Coronary artery (tissue), 2 donors: ENCODE data around the gene RAD23A.

Experiments used
- DNase-seq: peaks from one replicate; pipeline ENCODE4 v3.0.0-alpha.2; 2017; ENCODE audit warnings: low spot score
- H3K27ac ChIP-seq, 2 donors: fragments of 200-600 bp; sonication (generic); one replicate each; pipeline ENCODE4 v1.5.1; 2016 to 2019
- H3K4me3 ChIP-seq: fragments of 200-600 bp; sonication (generic); 2 replicates; pipeline ENCODE4 v1.5.1; 2016; ENCODE audit warnings: mild to moderate bottlenecking, moderate library complexity
- TF ChIP-seq, protein P1 (sequence below): fragments of 200-600 bp; sonication (generic); IDR thresholded peaks from one replicate; pipeline ENCODE4 v1.5.1; 2019; ENCODE audit warnings: antibody characterized with exemption

RAD23A gene

DNA sequence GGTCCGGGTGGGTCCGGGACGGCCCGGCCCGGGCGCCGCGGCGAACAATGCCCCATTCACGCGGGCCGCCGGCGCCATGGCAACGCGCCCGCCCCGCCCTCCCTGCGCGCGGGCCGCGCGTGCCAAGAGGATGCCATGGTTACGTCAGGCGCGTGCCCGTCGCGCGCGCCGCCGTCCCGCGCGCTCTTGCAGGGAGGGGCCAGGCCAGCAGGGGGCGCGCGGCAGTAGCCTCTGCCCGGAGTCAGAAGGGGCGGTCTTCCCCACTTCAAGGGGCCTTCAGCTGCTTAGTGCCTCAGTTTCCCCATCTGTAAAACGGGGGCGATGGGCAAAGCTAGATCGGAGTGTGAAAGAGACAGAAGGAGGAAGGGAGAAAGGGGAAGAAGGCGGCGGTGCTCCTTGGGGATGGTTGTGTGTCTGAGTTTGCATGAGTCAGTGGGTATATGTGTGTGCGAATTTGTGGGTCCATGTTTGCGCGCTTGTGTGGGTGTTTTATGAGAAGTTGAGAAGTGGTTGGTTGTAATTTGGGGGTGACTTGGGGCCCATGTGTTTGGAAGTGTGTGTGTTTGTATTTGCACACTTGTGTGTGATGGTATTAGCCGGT lies 38.0 kb downstream of the RAD23A start:
- H3K4me3 ChIP-seq: peak overlapping the region; percentile 64
- TF ChIP-seq, protein P1, sequence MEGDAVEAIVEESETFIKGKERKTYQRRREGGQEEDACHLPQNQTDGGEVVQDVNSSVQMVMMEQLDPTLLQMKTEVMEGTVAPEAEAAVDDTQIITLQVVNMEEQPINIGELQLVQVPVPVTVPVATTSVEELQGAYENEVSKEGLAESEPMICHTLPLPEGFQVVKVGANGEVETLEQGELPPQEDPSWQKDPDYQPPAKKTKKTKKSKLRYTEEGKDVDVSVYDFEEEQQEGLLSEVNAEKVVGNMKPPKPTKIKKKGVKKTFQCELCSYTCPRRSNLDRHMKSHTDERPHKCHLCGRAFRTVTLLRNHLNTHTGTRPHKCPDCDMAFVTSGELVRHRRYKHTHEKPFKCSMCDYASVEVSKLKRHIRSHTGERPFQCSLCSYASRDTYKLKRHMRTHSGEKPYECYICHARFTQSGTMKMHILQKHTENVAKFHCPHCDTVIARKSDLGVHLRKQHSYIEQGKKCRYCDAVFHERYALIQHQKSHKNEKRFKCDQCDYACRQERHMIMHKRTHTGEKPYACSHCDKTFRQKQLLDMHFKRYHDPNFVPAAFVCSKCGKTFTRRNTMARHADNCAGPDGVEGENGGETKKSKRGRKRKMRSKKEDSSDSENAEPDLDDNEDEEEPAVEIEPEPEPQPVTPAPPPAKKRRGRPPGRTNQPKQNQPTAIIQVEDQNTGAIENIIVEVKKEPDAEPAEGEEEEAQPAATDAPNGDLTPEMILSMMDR: peak; percentile 90
- no peak overlapping the region for H3K27ac ChIP-seq
- DNase-seq: peak; percentile 87

DNA sequence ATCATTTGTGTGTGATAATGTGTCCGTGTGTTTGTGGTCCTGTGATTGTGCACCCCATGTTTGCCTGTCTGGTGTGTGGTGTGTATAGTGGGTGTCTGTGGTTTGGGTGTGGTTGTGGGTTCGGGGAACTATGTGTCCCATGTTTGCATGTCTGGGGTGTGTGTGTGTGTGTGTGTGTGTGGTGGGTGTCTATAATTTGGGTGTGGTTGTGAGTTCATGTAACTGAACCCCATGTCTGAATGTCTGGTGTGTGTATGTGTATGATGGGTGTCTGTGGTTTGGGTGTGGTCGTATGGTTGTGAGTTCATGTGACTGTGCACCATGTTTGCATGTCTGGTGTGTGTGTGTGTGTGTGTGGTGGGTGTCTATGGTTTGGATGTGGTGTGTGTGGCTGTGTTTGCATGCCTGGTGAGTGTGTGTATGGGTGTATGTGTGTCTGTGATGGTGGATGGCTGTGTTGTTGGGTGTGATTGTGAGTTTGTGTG lies 38.5 kb downstream of the RAD23A start:
- TF ChIP-seq, protein P1: no peak
- Histone ChIP-seq H3K27ac (no peak overlapping the region), H3K4me3 (no peak overlapping the region)
- DNase-seq: no peak

DNA sequence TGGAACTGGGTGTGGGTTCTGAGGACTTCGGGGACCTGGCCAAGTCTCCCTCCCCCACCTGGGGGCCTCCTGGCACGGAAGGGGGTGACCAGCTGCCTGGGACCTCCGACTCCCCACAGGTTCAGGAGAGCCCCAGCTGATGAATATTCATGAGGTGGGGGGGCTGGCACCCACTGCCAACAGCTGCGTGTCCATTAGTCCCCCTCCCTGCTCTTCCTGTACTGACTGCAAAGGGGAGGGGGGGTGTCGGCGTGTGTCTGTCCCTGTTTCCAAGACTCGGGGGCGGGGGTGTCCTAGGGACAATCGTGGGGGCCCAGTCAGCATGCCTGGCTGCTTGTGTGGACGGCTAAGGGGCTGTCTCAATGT lies 39.0 kb downstream of the RAD23A start:
- Histone ChIP-seq H3K27ac (peak overlapping the region in 1 of 2 donors; percentile 16), H3K4me3 (no peak overlapping the region)
- DNase-seq: no peak
- TF ChIP-seq, protein P1: no peak

DNA sequence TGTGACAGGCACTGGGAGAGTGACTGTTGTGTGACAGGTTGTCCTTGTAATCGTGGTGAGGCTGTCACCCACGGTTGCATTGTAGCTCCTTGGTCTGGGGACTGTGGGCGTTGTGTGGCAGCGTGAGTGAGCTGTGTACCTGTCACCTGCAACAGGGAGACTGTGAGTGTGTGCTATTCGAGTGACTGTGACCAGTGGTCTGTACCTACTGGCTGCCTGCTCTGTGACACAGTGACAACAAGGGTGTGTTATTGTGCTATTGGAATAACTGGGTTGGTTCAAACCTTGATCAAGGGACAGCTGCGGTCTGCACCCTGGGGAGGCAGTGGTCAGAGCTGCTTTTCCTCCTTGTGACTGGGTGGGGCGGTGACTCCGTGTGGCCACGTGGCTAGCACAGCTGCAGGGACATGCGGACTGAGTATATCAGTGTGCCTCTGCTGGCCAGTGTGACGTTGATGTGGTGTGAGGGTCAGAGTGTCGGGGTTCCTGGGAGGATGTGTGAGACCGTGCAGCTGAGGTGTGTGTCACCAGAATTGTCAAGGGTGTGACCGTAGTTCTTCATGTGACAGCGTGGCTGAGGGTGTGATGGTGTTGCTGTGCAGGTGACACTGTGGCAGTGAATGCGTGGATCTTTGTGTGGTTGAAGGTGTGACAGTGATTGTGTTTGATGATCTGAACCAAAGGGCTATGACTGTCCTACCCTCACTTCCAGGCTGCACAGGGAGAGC lies 39.6 kb downstream of the RAD23A start:
- TF ChIP-seq, protein P1: no peak
- DNase-seq: no peak
- H3K27ac ChIP-seq: peak overlapping the region in 1 of 2 donors; percentile 16
- no peak overlapping the region for H3K4me3 ChIP-seq

DNA sequence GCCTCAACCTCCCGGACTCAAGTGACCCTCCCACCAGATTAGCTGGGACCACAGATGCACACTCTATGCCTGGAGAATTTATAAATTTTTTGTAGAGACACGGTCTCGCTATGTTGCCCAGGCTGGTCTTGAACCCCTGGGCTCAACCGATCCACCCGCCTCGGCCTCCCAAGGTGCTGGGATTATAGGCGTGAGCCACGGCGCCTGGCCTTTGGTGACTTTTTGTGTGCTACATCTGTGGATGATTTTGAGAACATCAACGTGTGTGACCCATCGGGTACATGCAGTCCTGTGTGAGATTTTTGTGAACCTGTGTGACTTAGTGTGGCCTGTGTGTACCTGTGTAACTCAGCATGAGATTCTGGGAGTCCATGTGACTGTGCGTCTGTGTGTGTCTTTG lies 41.1 kb downstream of the RAD23A start:
- DNase-seq: no peak
- Histone ChIP-seq H3K4me3 (no peak overlapping the region), H3K27ac (no peak overlapping the region)
- TF ChIP-seq, protein P1: no peak

DNA sequence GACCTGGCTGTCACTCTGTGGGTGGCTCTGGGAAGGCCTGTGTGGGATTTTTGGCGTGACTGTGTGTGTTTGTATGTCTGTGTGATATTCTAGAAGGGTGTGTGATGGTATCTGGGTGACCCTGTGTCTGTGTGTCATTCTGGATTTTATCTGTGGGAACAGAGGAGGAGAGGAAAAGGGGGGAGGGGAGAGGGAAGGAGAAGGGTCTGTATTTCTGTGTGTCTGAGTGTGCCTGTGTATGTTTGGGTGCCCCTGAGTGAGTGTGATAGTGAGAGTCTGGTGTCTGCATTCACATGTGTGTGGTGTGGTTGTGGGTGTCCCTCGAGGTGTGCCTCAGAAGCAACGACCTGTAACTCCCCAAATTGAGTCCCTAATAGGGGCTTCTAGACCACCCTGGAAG lies 41.5 kb downstream of the RAD23A start:
- H3K4me3 ChIP-seq: no peak overlapping the region
- H3K27ac ChIP-seq: no peak overlapping the region
- no peak for DNase-seq
- TF ChIP-seq, protein P1: no peak

DNA sequence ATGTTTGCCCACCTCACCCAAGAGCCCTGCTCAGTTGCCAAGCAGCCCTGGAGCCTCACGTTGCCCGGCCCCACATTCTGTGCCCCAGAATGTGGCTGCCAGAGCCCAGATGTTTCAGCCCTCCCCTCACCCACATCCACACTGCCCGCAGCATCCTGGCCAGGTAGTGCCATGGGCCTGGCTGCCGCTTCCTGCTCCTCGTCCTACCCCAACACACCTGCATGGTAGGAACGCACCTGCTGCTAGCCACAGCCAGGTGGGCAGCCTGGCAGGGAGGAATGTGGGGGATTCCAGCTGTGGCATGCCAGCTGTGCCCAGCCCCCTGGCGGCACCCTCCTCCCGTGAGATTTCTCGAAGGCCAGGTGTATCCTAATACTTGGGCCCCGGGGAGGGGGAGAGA lies 42.1 kb downstream of the RAD23A start:
- H3K4me3 ChIP-seq: no peak overlapping the region
- no peak overlapping the region for H3K27ac ChIP-seq
- TF ChIP-seq, protein P1: no peak
- no peak for DNase-seq
